ENCODE measurements around the gene POLR2M. TPM values are rescaled to one million over a fixed set of nuclear protein-coding genes. Genes with fewer than 3 reads are reported as not detected.
A peak's percentile ranks its signal among the peaks of the same experiment; 100 is the strongest.

POLR2M gene
- polyA plus RNA-seq, 1 donor from 2014 or later, result 204 TPM

DNA sequence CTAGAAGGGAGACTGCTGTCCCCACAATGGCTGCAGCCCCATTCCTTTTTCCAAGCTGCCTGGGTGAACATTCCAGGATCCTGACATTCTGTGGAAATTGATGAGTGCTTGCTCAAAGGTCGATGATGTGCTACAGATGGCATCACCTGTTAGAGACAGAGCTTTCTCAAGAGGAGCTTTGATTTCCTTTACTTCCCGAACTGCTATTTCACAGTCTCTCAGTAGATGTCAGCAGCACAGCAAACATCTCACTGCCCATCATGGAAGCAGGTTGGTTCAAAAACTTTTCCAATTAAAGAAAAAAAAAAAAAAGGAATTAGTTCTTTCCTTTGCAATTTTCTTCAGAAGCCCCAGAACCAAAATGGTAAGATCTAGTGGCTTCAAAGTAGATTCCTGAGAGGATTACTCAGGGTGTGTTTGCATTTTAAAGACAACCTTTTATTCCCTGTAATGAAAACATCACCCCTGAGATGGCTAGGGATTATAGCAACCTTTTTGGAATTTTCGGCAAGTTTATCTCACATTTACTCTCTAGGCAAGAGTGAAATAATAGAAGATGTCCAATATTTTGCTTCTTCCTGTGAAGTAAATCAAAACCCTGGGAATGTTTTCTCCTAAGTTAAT lies 44.8 kb downstream of the POLR2M start:
- Histone ChIP-seq H3K9me2 (ENCODE audit: insufficient read depth, low read length) (no peaks in the 10 kb centered on the region), H3K27me3 (ENCODE audit: insufficient read depth, low read depth, low read length) (no peaks in the 10 kb centered on the region), H3K79me2 (replicated peaks; ENCODE audit: insufficient read depth, low read length) (no peaks in the 10 kb centered on the region), H3K27ac (ENCODE audit: low read length) (no peak overlapping the region), H2AFZ (ENCODE audit: low read depth, low read length) (no peak overlapping the region), H3K36me3 (ENCODE audit: insufficient read depth, low read length) (no peaks in the 10 kb centered on the region), H3K4me3 (ENCODE audit: low read length) (no peak overlapping the region), H3K9me3 (ENCODE audit: low read length) (no peaks in the 10 kb centered on the region), H3K4me2 (ENCODE audit: low read length) (no peak overlapping the region), H3K9ac (ENCODE audit: low read length) (no peak overlapping the region), H4K20me1 (ENCODE audit: insufficient read depth) (no peaks in the 10 kb centered on the region), H3F3A (ENCODE audit: insufficient read depth, low read length, poor library complexity, severe bottlenecking) (no peaks in the 10 kb centered on the region)
- no peak for TF ChIP-seq MXI1 (conservative IDR thresholded peaks at IDR 0.05; ENCODE audit: poor library complexity, severe bottlenecking)
- TF ChIP-seq EP300 (conservative IDR thresholded peaks at IDR 0.05; ENCODE audit: poor library complexity, severe bottlenecking), result no peak
- peak; percentile 78 for TF ChIP-seq SMC3 (conservative IDR thresholded peaks at IDR 0.05; ENCODE audit: poor library complexity)
- TF ChIP-seq, protein P1, sequence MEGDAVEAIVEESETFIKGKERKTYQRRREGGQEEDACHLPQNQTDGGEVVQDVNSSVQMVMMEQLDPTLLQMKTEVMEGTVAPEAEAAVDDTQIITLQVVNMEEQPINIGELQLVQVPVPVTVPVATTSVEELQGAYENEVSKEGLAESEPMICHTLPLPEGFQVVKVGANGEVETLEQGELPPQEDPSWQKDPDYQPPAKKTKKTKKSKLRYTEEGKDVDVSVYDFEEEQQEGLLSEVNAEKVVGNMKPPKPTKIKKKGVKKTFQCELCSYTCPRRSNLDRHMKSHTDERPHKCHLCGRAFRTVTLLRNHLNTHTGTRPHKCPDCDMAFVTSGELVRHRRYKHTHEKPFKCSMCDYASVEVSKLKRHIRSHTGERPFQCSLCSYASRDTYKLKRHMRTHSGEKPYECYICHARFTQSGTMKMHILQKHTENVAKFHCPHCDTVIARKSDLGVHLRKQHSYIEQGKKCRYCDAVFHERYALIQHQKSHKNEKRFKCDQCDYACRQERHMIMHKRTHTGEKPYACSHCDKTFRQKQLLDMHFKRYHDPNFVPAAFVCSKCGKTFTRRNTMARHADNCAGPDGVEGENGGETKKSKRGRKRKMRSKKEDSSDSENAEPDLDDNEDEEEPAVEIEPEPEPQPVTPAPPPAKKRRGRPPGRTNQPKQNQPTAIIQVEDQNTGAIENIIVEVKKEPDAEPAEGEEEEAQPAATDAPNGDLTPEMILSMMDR (IDR thresholded peaks at IDR 0.05; ENCODE audit: poor library complexity, severe bottlenecking), result peak; percentile 79
- no peak for TF ChIP-seq TAF1 (IDR thresholded peaks at IDR 0.05; ENCODE audit: low read depth)
- TF ChIP-seq, protein P2, sequence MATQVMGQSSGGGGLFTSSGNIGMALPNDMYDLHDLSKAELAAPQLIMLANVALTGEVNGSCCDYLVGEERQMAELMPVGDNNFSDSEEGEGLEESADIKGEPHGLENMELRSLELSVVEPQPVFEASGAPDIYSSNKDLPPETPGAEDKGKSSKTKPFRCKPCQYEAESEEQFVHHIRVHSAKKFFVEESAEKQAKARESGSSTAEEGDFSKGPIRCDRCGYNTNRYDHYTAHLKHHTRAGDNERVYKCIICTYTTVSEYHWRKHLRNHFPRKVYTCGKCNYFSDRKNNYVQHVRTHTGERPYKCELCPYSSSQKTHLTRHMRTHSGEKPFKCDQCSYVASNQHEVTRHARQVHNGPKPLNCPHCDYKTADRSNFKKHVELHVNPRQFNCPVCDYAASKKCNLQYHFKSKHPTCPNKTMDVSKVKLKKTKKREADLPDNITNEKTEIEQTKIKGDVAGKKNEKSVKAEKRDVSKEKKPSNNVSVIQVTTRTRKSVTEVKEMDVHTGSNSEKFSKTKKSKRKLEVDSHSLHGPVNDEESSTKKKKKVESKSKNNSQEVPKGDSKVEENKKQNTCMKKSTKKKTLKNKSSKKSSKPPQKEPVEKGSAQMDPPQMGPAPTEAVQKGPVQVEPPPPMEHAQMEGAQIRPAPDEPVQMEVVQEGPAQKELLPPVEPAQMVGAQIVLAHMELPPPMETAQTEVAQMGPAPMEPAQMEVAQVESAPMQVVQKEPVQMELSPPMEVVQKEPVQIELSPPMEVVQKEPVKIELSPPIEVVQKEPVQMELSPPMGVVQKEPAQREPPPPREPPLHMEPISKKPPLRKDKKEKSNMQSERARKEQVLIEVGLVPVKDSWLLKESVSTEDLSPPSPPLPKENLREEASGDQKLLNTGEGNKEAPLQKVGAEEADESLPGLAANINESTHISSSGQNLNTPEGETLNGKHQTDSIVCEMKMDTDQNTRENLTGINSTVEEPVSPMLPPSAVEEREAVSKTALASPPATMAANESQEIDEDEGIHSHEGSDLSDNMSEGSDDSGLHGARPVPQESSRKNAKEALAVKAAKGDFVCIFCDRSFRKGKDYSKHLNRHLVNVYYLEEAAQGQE (IDR thresholded peaks at IDR 0.05; ENCODE audit: borderline replicate concordance), result no peak
- TF ChIP-seq RAD21 (conservative IDR thresholded peaks at IDR 0.05), result peak; percentile 81
- TF ChIP-seq EZH2 (IDR thresholded peaks at IDR 0.05; ENCODE audit: borderline replicate concordance, insufficient read depth, low read length, poor library complexity, severe bottlenecking), result no peak
- no peak for TF ChIP-seq POLR2AphosphoS5 (IDR thresholded peaks at IDR 0.05)

DNA sequence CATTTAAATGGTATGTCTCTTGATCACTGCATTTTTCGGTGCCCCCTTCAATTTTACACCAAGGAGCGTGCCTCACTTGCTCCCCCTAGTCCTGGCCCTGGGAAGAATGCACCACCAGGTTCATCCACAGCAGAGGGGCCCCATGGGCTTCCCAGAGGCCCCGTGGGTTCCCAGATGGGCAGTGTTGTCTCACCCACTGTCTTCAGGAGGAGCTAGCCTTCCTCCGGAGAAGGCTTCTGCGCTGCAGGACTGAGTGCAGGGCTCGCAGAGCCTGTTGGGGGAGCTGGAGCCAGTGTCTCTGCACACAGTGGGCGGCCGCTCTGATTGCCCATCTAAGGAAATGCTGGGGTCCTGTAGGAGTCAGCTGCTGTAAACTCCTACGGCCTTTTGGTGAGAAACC lies 45.9 kb downstream of the POLR2M start:
- H2AFZ ChIP-seq (ENCODE audit: low read depth, low read length), result no peak overlapping the region
- no peaks in the 10 kb centered on the region for H3K79me2 ChIP-seq (replicated peaks; ENCODE audit: insufficient read depth, low read length)
- TF ChIP-seq, protein P1 (IDR thresholded peaks at IDR 0.05; ENCODE audit: poor library complexity, severe bottlenecking), result no peak
- no peak for TF ChIP-seq POLR2AphosphoS5 (IDR thresholded peaks at IDR 0.05)
- TF ChIP-seq MXI1 (conservative IDR thresholded peaks at IDR 0.05; ENCODE audit: poor library complexity, severe bottlenecking), result no peak
- no peak for TF ChIP-seq RAD21 (conservative IDR thresholded peaks at IDR 0.05)
- TF ChIP-seq, protein P2 (IDR thresholded peaks at IDR 0.05; ENCODE audit: borderline replicate concordance), result no peak
- TF ChIP-seq TAF1 (IDR thresholded peaks at IDR 0.05; ENCODE audit: low read depth), result no peak
- no peak for TF ChIP-seq EP300 (conservative IDR thresholded peaks at IDR 0.05; ENCODE audit: poor library complexity, severe bottlenecking)
- no peak for TF ChIP-seq SMC3 (conservative IDR thresholded peaks at IDR 0.05; ENCODE audit: poor library complexity)
- no peak for TF ChIP-seq EZH2 (IDR thresholded peaks at IDR 0.05; ENCODE audit: borderline replicate concordance, insufficient read depth, low read length, poor library complexity, severe bottlenecking)
- H3K4me3 ChIP-seq (ENCODE audit: low read length), result no peak overlapping the region
- no peaks in the 10 kb centered on the region for H3K36me3 ChIP-seq (ENCODE audit: insufficient read depth, low read length)
- H3K27me3 ChIP-seq (ENCODE audit: insufficient read depth, low read depth, low read length), result no peaks in the 10 kb centered on the region
- no peak overlapping the region for H3K4me2 ChIP-seq (ENCODE audit: low read length)
- no peaks in the 10 kb centered on the region for H3K9me2 ChIP-seq (ENCODE audit: insufficient read depth, low read length)
- no peaks in the 10 kb centered on the region for H4K20me1 ChIP-seq (ENCODE audit: insufficient read depth)
- no peaks in the 10 kb centered on the region for H3F3A ChIP-seq (ENCODE audit: insufficient read depth, low read length, poor library complexity, severe bottlenecking)
- no peak overlapping the region for H3K9ac ChIP-seq (ENCODE audit: low read length)
- no peaks in the 10 kb centered on the region for H3K9me3 ChIP-seq (ENCODE audit: low read length)
- no peak overlapping the region for H3K27ac ChIP-seq (ENCODE audit: low read length)
